HFFc6 (cell line): ENCODE measurements around the gene EN2. TPM values are rescaled to one million over a fixed set of nuclear protein-coding genes. Genes with fewer than 3 reads are reported as not detected.

Experiments
- DNase-seq: peaks from one replicate; pipeline ENCODE4 v3.0.0-alpha.2; 2018
- H3K27ac Mint-ChIP-seq: 2 replicates; pipeline ENCODE4 v1.8.0; 2020; ENCODE audit warnings: mild to moderate bottlenecking, mixed read lengths
- H3K27me3 Mint-ChIP-seq: 2 replicates; pipeline ENCODE4 v1.8.0; 2021; ENCODE audit warnings: mild to moderate bottlenecking, moderate library complexity, mixed read lengths; ENCODE audit not compliant: insufficient read depth
- H3K36me3 Mint-ChIP-seq: 2 replicates; pipeline ENCODE4 v1.8.0; 2021; ENCODE audit warnings: low read depth, mixed read lengths
- H3K4me1 Mint-ChIP-seq: 2 replicates; pipeline ENCODE4 v1.8.0; 2020; ENCODE audit warnings: low read depth, mixed read lengths
- H3K4me3 Mint-ChIP-seq: 2 replicates; pipeline ENCODE4 v1.8.0; 2020; ENCODE audit warnings: mild to moderate bottlenecking, moderate library complexity, mixed read lengths
- H3K9me3 Mint-ChIP-seq: 2 replicates; pipeline ENCODE4 v1.8.0; 2020; ENCODE audit warnings: mild to moderate bottlenecking, mixed read lengths
- CTCF ChIP-seq: fragments of 200-600 bp; sonication (generic); IDR thresholded peaks from 2 replicates; pipeline ENCODE4 v1.5.0; 2021; ENCODE audit warnings: antibody characterized with exemption, mild to moderate bottlenecking
- total RNA-seq, 6 experiments: library from RNA; stranded (reverse); fragmentation: NEBNext Ultra II Directional; extraction: Animal tissue kit (Norgen Biotek cat#: 25700); gene quantifications; 2 replicates in 1 of 6; 3 replicates in 5 of 6; pipeline ENCODE4 v1.2.3, GENCODE V29; 2021

Gene EN2
- total RNA-seq, 6 experiments from 2014 or later, result not detected

- H3K36me3 Mint-ChIP-seq, result no peaks in the 10 kb centered on the region
- H3K27me3 Mint-ChIP-seq, result peaks cover 76% of the 10 kb centered on the region
- H3K4me1 Mint-ChIP-seq, result peaks cover 4% of the 10 kb centered on the region
- no peak for DNase-seq
- no peak for TF ChIP-seq CTCF
- H3K9me3 Mint-ChIP-seq, result no peaks in the 10 kb centered on the region
- H3K4me3 Mint-ChIP-seq, result no peak overlapping the region
- no peak overlapping the region for H3K27ac Mint-ChIP-seq
These were observed 8.3 kb downstream of the EN2 start for GRCh38 chr7:155466142-155466813.

GRCh38 chr7:155466814-155467733 lies 9.1 kb downstream of the EN2 start:
- no peak for TF ChIP-seq CTCF
- H3K27me3 Mint-ChIP-seq, result peaks cover 71% of the 10 kb centered on the region
- H3K4me3 Mint-ChIP-seq, result no peak overlapping the region
- H3K27ac Mint-ChIP-seq, result no peak overlapping the region
- no peaks in the 10 kb centered on the region for H3K9me3 Mint-ChIP-seq
- no peaks in the 10 kb centered on the region for H3K36me3 Mint-ChIP-seq
- DNase-seq, result no peak
- H3K4me1 Mint-ChIP-seq, result peaks cover 6% of the 10 kb centered on the region

- Mint-ChIP-seq H3K4me1 (peaks cover 6% of the 10 kb centered on the region), H3K36me3 (no peaks in the 10 kb centered on the region), H3K9me3 (no peaks in the 10 kb centered on the region), H3K27ac (no peak overlapping the region), H3K4me3 (no peak overlapping the region), H3K27me3 (peaks cover 70% of the 10 kb centered on the region)
- no peak for DNase-seq
- no peak for TF ChIP-seq CTCF
These were observed 10.2 kb downstream of the EN2 start for GRCh38 chr7:155467846-155468784.

GRCh38 chr7:155468785-155469148 lies 10.8 kb downstream of the EN2 start:
- H3K9me3 Mint-ChIP-seq, result no peaks in the 10 kb centered on the region
- no peak overlapping the region for H3K4me3 Mint-ChIP-seq
- no peak for DNase-seq
- peaks cover 6% of the 10 kb centered on the region for H3K4me1 Mint-ChIP-seq
- no peak for TF ChIP-seq CTCF
- no peaks in the 10 kb centered on the region for H3K36me3 Mint-ChIP-seq
- H3K27ac Mint-ChIP-seq, result no peak overlapping the region
- H3K27me3 Mint-ChIP-seq, result peaks cover 71% of the 10 kb centered on the region
